Stimulated activated CD4-positive, alpha-beta T cell treated with anti-CD3 and anti-CD28 coated beads, TNF-alpha, amount 100 ng/mL, for 1 hour (primary cell): ENCODE results near the gene CTNNBL1.

Experiments
- DNase-seq, 3 donors: peaks; one replicate each; pipeline ENCODE4 v3.0.0-alpha.2; 2020; ENCODE audit warnings: low read depth in 3 of 3, low spot score in 1 of 3

Gene CTNNBL1

GRCh38 chr20:37877832-37878772 lies 184.3 kb downstream of the CTNNBL1 start:
- no peak for DNase-seq

GRCh38 chr20:37878835-37879599 lies 185.2 kb downstream of the CTNNBL1 start:
- DNase-seq, result no peak

- no peak for DNase-seq
Observed at GRCh38 chr20:37879843-37880242, 186.0 kb downstream of the CTNNBL1 start.

DNA sequence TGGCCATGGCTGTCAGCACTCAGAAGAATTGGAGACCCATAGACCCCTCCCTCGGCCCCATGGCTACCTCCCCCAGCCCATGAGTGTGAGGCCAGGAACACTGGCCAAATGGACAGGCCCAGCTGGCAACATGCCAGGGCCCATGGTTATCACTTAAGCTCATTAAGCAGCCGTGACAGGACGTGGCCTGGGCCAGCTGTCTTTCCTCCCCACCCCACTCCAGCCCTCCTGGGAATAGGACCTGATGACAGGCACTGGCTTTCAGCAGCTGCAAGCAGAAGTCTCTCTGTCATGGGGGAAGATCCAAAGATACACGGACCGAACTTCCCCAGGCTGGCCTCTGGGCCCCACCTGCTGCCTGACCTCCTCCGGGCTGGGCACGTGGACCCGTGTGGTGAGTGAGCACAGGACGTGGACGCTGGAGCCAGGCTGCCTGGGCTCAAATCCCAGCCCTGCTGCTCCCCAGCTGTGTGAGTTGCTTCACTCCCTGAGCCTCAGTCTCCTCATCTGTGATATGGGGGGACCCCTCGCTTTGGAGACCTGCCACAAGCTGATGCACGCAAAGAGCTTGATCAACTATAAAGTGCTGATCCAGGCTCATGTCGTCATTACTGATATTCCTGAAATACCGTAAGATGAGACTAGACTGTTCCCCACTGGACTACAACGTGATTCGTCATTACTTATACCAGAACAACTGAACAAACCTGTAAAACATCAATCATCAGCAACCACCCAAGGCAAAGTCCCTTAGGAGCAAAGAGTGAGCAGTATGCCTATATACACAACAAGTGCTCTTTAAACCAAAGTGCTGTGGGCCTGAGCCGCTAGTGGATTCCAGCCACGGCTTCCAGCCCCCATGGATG lies 187.1 kb downstream of the CTNNBL1 start:
- no peak for DNase-seq

GRCh38 chr20:37881601-37882343 lies 187.9 kb downstream of the CTNNBL1 start:
- no peak for DNase-seq

DNA sequence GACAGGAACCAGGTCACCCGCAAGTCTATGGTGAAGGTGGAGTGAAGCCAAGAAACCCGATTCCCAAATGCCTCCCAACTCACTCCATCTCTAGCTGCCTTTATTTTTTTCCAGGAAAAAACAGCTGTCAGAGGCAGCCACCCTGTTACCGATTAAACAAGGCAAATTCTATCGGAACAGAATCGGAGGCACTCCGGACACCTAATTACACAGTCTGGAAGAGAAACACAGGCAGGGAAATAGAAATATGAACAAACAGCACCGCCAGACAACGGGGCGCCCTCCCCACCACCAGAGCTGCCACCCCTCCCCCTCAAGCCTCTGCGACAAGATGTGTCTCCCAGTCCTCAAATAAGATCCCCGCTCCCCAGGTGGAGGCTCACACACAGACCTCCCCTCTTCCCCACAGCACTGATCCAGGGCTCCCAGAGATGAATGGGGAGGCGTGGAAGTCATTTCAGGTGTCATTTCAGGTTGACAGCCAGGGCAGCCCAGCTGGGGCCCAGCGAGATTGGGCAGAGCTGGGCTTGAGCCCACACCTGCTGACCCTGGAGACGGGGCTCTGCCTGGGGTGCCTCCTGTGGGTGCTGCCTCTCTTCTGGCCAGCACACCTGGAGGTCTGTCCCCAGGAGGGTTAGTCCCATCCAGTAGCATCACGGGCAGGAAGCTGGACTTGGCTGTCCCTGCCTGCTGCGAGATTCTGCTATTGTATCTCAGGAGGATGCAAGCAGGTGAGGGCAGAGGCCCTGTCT lies 189.3 kb downstream of the CTNNBL1 start:
- DNase-seq, result no peak

DNA sequence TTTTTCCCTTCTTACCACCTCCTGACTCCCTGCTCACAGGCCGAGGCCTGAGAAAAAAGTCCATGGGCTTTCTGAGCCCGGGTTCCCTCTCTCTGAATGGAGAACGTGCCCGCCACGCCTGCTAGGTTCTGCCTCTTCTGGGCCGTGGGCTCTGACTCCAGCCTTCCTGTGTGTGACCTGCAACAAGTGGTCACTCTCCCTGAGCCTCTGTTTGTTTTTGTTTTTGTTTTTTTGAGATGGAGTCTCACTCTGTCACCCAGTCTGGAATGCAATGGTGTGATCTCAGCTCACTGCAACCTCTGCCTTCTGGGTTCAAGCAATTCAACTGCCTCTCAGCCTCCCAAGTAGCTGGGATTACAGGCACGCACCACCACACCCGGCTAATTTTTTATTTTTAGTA lies 191.2 kb downstream of the CTNNBL1 start:
- DNase-seq, result no peak

DNA sequence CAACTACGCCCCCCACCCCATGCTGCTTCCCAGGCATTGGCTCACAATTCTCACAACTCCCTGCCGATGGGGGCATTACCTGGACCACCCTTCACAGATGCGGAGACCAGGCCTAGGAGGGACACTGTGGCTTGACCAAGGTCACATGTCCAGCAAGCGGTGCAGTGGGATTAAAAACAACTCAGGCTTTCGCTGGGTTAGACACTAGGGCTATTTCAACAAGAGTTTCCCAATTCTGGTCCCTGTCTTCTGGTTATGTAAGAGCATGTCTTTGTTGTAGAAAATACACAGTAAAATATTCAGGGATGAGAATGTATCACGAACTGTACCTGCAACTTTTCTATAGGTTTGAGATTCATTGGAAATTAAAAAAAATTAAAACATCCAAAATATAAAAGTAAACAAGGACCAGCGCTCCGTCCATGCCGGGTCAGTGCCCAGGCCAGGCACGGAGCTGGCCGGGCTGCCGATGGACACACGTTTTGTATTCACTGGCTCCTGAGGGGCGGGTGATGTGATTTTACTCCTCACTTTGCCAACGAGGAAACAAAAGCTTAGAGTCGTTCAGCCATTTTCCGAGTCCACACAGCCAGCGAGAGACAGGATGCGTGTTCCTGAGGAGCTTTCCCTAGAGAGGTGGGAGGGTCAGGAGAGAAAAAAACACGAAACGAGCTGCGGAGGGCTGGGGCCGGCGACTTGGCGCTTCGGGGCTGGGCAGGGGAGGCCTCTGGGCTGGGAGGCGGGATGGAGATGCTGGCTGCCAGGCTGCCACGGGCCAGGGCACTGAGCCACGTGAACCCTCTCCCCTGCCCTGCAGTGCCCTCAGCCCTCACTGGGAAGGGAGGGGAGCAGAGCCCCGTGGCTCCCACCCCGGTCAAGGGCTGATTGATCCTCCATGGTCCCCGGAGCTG lies 192.0 kb downstream of the CTNNBL1 start:
- DNase-seq, result no peak

- no peak for DNase-seq
Observed at GRCh38 chr20:37886851-37887297, 193.0 kb downstream of the CTNNBL1 start.

- no peak for DNase-seq
Observed at GRCh38 chr20:37888641-37889040, 194.8 kb downstream of the CTNNBL1 start.

- DNase-seq, result no peak
Observed at GRCh38 chr20:37890108-37890507, 196.3 kb downstream of the CTNNBL1 start.

- no peak for DNase-seq
Observed at GRCh38 chr20:37890643-37891042, 196.8 kb downstream of the CTNNBL1 start.

DNA sequence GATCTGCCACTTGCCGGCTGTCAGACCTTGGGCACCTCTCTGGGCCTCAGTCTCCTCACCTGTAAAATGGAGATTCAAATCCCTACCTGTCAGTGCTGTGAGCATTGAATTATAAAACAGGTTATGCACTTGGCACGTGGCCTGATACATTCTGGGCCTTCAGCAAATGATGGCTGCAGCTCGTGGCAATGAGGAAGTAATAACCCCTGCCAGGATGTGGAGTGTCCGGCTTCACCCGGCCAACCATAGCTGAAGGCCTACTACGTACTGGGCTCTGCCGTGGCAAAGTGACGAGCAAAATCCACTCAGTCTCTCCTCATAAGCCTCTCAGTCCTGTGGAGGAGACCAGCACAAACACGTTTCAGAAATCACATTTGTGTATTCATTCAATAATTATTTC lies 198.2 kb downstream of the CTNNBL1 start:
- DNase-seq, result no peak

DNA sequence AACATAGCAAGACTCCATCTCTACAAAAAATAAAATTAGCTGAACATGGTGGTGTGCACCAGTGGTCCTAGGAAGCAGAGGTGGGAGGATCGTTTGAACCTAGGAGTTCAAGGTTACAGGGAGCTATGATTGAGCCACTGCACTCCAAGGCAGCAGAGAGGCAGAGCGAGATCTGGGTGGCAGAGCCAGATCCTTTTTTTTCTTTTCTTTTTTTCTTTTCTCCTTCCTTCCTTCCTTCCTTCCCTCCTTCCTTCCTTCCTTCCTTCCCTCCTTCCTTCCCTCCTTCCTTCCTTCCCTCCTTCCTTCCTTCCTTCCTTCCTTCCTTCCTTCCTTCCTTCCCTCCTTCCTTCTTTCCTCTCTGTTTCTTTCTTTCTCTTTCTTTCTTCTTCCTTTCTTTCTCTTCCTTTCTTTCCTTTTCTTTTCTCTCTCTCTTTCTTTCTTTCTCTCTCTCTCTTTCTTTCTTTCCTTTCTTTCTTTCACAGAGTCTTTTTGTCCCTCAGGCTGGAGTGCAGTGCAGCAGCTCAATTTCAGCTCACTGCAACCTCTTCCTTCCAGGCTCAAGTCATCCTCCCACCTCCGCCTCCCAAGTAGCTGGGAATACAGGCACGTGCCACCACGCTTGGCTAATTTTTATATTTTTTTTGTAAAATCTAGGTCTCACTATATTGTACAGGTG lies 199.9 kb downstream of the CTNNBL1 start:
- DNase-seq, result no peak

- DNase-seq, result no peak
Observed at GRCh38 chr20:37894454-37894853, 200.6 kb downstream of the CTNNBL1 start.

DNA sequence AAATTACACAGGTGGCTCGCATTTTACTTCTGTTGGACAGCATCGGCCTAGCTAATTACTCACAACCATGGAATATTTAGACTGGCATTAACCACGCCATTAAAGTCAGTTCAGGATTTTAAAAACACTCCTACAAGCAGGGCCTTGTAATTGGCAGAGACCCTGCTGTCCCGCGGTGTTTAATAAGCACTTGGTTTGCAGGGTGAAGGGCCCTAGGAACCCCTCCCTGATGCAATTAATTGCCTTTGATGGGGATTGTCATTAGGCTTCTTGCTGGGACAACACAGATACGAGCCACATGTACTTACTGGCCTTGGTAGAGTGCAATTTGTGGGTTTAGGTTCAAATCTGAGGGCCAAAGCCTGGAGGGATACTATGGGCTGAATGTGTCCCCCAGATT lies 201.3 kb downstream of the CTNNBL1 start:
- no peak for DNase-seq

DNA sequence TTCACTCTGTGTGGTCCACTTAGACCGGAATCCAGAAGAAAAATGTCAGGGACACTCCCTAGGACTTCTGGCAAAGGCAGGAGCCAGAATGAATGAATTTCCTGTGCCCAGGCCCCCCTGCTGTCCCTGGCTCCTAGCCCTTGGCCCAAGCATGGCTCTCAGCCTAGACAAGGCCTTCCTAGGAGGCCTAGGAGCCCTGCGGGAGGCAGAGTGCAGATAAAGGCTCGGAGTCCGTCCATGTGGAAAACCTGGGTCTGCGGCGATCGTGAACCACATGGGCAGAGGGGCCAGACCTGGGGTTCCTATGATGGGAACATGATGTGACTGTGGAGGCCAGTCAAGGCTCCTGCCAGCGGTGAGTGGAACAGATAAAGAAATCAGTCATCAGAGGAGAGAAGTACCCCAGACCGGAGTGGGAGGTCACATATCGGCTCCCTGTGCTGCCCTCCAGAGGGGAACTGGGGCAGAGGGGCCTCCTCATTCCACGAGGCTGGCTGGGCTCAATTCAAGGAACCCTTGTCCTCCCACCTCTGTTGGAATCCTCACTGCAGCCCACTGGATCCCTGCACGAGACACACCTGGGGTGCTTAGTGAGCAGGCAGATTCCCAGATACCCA lies 203.2 kb downstream of the CTNNBL1 start:
- DNase-seq, result no peak
